ENCODE measurements around the gene KIFAP3. TPM values are rescaled to one million over a fixed set of nuclear protein-coding genes. Genes with fewer than 3 reads are reported as not detected.

The KIFAP3 gene
- total and polyA plus RNA-seq, 2 donors (not counting 1 experiment from before 2014, with no cell fraction given), result 30.2 to 42.9 TPM

DNA sequence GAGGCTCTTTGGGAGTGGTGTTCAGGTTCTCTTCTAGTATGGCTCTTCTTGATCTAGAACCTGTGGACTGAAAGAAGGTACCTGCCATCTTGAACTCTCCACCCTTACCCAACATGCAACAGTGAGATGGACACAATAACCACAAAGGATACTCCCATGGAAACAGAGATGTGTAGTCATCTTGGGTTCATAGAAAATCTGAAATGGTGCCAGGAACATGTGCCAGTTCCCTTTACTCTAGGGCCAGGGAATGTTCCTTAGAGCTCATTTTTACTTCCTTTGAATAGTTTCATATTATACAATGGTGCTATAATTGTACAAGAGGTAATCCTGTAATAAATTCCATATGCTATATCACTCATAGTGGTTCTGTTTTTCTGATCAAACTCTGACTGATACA, 167.6 kb downstream of the KIFAP3 start:
- Histone ChIP-seq H3K9me3 (ENCODE audit: control insufficient read depth, insufficient read depth, low read depth, low read length) (no peaks in the 10 kb centered on the region), H3K27me3 (ENCODE audit: control insufficient read depth, insufficient read depth, low read length) (no peaks in the 10 kb centered on the region), H3K9ac (ENCODE audit: insufficient read depth, low read length) (no peak overlapping the region), H3K4me2 (ENCODE audit: extremely low read depth, insufficient read depth, low read length) (no peak overlapping the region), H3K4me1 (ENCODE audit: control insufficient read depth, extremely low read depth, insufficient read depth, low read length) (no peaks in the 10 kb centered on the region), H3K36me3 (ENCODE audit: control insufficient read depth, insufficient read depth, low read length) (no peaks in the 10 kb centered on the region), H3K79me2 (ENCODE audit: control insufficient read depth, insufficient read depth, low read length) (no peaks in the 10 kb centered on the region), H3K4me3 (replicated peaks in 1 of 4; ENCODE audit: control extremely low read depth in 1 of 4, insufficient read depth in 1 of 4, low read depth in 3 of 4, low read length in 4 of 4) (no peak overlapping the region), H2AFZ (ENCODE audit: low read length) (no peak overlapping the region), H4K20me1 (ENCODE audit: control insufficient read depth, extremely low read depth, insufficient read depth, low read length) (no peaks in the 10 kb centered on the region), H3K27ac (ENCODE audit: insufficient read depth, low read length) (no peak overlapping the region)
- TF ChIP-seq EZH2 (IDR thresholded peaks at IDR 0.05; ENCODE audit: low read length, missing control alignments) (no peak), CTCF (conservative IDR thresholded peaks at IDR 0.05 in 1 of 2, IDR thresholded peaks at IDR 0.05 in 1 of 2; ENCODE audit: low read depth in 1 of 2, low read length in 2 of 2) (no peak)
- DNase-seq (ENCODE audit: low read depth in 2 of 2), result peak in 1 of 2 donors; percentile 48

DNA sequence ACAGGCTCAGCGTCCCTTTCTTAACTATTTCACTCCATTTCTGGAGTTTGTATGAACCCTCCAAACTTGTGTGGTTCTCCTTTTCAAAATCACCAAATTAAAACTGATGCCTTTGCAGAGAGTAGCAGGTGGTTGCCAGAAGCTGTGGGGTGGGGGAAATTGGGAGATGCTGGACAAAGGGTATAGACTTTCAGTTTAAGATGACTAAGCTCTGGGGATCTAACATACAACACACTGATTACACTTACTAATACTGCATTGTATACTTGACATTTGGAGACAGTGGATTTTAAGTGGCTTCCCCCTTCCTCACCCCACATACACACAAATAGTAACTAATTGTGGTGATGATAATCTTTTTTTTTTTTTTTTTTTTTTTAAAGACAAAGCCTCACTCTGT, 169.7 kb downstream of the KIFAP3 start:
- H3K4me2 ChIP-seq (ENCODE audit: extremely low read depth, insufficient read depth, low read length), result no peak overlapping the region
- H3K79me2 ChIP-seq (ENCODE audit: control insufficient read depth, insufficient read depth, low read length), result no peaks in the 10 kb centered on the region
- TF ChIP-seq EZH2 (IDR thresholded peaks at IDR 0.05; ENCODE audit: low read length, missing control alignments) (no peak), CTCF (conservative IDR thresholded peaks at IDR 0.05 in 1 of 2, IDR thresholded peaks at IDR 0.05 in 1 of 2; ENCODE audit: low read depth in 1 of 2, low read length in 2 of 2) (no peak)
- H4K20me1 ChIP-seq (ENCODE audit: control insufficient read depth, extremely low read depth, insufficient read depth, low read length), result no peaks in the 10 kb centered on the region
- no peak overlapping the region for H3K9ac ChIP-seq (ENCODE audit: insufficient read depth, low read length)
- H3K36me3 ChIP-seq (ENCODE audit: control insufficient read depth, insufficient read depth, low read length), result no peaks in the 10 kb centered on the region
- no peaks in the 10 kb centered on the region for H3K9me3 ChIP-seq (ENCODE audit: control insufficient read depth, insufficient read depth, low read depth, low read length)
- DNase-seq (ENCODE audit: low read depth in 2 of 2), result no peak
- no peak overlapping the region for H3K27ac ChIP-seq (ENCODE audit: insufficient read depth, low read length)
- peaks cover under 1% of the 10 kb centered on the region for H3K27me3 ChIP-seq (ENCODE audit: control insufficient read depth, insufficient read depth, low read length)
- H3K4me3 ChIP-seq (replicated peaks in 1 of 4; ENCODE audit: control extremely low read depth in 1 of 4, insufficient read depth in 1 of 4, low read depth in 3 of 4, low read length in 4 of 4), result no peak overlapping the region
- H3K4me1 ChIP-seq (ENCODE audit: control insufficient read depth, extremely low read depth, insufficient read depth, low read length), result no peaks in the 10 kb centered on the region
- H2AFZ ChIP-seq (ENCODE audit: low read length), result no peak overlapping the region

GRCh38 chr1:169902751-169903150, 171.7 kb downstream of the KIFAP3 start:
- H3K4me1 ChIP-seq (ENCODE audit: control insufficient read depth, extremely low read depth, insufficient read depth, low read length), result no peaks in the 10 kb centered on the region
- H4K20me1 ChIP-seq (ENCODE audit: control insufficient read depth, extremely low read depth, insufficient read depth, low read length), result no peaks in the 10 kb centered on the region
- TF ChIP-seq EZH2 (IDR thresholded peaks at IDR 0.05; ENCODE audit: low read length, missing control alignments), result no peak
- TF ChIP-seq CTCF (conservative IDR thresholded peaks at IDR 0.05 in 1 of 2, IDR thresholded peaks at IDR 0.05 in 1 of 2; ENCODE audit: low read depth in 1 of 2, low read length in 2 of 2), result no peak
- no peaks in the 10 kb centered on the region for H3K79me2 ChIP-seq (ENCODE audit: control insufficient read depth, insufficient read depth, low read length)
- H3K4me3 ChIP-seq (replicated peaks in 1 of 4; ENCODE audit: control extremely low read depth in 1 of 4, insufficient read depth in 1 of 4, low read depth in 3 of 4, low read length in 4 of 4), result no peak overlapping the region
- DNase-seq (ENCODE audit: low read depth in 2 of 2), result no peak
- H3K4me2 ChIP-seq (ENCODE audit: extremely low read depth, insufficient read depth, low read length), result no peak overlapping the region
- no peaks in the 10 kb centered on the region for H3K9me3 ChIP-seq (ENCODE audit: control insufficient read depth, insufficient read depth, low read depth, low read length)
- no peaks in the 10 kb centered on the region for H3K36me3 ChIP-seq (ENCODE audit: control insufficient read depth, insufficient read depth, low read length)
- H3K9ac ChIP-seq (ENCODE audit: insufficient read depth, low read length), result no peak overlapping the region
- no peak overlapping the region for H3K27ac ChIP-seq (ENCODE audit: insufficient read depth, low read length)
- H2AFZ ChIP-seq (ENCODE audit: low read length), result no peak overlapping the region
- H3K27me3 ChIP-seq (ENCODE audit: control insufficient read depth, insufficient read depth, low read length), result peaks cover 4% of the 10 kb centered on the region
